Adrenal gland (tissue), 5 donors: ENCODE data around the gene AMPD3.

ENCODE experiments used
- POLR2A ChIP-seq, 2 donors: fragments of 450-650 bp; IDR thresholded peaks; one replicate each; pipeline ENCODE4 v1.6.1; 2017; ENCODE audit warnings: antibody characterized with exemption in 2 of 2, mild to moderate bottlenecking in 2 of 2, moderate library complexity in 1 of 2
- TF ChIP-seq, protein P1 (sequence below), 6 experiments: fragments of 450-650 bp in 4 of 6; fragments of 200-600 bp in 2 of 6; sonication (generic) in 1 of 6; IDR thresholded peaks; 1 replicate in 5 of 6; 2 replicates in 1 of 6; pipeline versions ENCODE4 v1.5.1 to v1.8.0; 2016 to 2021; ENCODE audit warnings: antibody characterized with exemption in 6 of 6, mild to moderate bottlenecking in 2 of 6, moderate library complexity in 1 of 6
- donor health status: DM: no; HTN: no; CAD: no.

DNA sequence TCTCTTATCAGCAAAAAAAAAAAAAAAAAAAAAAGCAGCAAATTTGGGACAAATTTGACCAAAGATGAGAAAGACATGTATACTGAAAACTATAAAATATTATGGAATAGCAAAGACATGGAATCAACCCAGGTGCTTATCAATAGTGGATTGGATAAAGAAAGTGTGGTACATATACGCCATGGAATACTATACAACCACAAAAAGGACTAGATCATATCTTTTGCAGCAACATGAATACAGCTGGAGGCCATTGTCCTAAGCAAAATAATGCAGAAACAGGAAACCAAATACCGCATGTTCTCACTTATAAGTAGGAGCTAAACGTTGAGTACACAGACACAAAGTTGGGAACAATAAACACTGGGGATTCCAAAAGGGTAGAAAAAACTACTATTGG is 87.7 kb downstream of the AMPD3 start:
- no peak for TF ChIP-seq POLR2A (IDR thresholded peaks at IDR 0.05)
- TF ChIP-seq, protein P1, sequence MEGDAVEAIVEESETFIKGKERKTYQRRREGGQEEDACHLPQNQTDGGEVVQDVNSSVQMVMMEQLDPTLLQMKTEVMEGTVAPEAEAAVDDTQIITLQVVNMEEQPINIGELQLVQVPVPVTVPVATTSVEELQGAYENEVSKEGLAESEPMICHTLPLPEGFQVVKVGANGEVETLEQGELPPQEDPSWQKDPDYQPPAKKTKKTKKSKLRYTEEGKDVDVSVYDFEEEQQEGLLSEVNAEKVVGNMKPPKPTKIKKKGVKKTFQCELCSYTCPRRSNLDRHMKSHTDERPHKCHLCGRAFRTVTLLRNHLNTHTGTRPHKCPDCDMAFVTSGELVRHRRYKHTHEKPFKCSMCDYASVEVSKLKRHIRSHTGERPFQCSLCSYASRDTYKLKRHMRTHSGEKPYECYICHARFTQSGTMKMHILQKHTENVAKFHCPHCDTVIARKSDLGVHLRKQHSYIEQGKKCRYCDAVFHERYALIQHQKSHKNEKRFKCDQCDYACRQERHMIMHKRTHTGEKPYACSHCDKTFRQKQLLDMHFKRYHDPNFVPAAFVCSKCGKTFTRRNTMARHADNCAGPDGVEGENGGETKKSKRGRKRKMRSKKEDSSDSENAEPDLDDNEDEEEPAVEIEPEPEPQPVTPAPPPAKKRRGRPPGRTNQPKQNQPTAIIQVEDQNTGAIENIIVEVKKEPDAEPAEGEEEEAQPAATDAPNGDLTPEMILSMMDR (IDR thresholded peaks at IDR 0.05), result no peak
